ENCODE data around the gene GPR141.

Gene GPR141

DNA sequence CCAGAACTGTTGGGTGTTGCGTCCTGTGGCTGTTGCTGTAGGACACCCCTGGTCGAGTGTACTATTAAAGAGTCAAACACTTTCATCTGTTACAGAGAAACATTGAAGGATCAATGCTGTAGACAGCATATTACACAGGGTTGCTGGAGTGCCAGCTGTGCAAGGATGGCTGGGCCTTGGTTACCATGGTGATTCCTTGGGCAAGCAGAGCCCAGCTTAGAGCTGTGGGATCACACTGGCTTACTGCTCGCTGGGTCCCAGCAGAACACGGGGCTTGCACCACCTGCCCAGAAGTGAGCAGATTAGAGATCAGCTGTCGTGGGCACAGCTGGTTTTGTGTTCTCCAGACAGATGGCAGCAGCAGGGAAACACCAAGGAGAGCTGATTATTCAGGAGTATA, 76.0 kb downstream of the GPR141 start:
- no peak overlapping the region for H3K4me3 ChIP-seq (ENCODE audit: low read length)
- no peak for DNase-seq (ENCODE audit: low read depth)
- TF ChIP-seq, protein P1, sequence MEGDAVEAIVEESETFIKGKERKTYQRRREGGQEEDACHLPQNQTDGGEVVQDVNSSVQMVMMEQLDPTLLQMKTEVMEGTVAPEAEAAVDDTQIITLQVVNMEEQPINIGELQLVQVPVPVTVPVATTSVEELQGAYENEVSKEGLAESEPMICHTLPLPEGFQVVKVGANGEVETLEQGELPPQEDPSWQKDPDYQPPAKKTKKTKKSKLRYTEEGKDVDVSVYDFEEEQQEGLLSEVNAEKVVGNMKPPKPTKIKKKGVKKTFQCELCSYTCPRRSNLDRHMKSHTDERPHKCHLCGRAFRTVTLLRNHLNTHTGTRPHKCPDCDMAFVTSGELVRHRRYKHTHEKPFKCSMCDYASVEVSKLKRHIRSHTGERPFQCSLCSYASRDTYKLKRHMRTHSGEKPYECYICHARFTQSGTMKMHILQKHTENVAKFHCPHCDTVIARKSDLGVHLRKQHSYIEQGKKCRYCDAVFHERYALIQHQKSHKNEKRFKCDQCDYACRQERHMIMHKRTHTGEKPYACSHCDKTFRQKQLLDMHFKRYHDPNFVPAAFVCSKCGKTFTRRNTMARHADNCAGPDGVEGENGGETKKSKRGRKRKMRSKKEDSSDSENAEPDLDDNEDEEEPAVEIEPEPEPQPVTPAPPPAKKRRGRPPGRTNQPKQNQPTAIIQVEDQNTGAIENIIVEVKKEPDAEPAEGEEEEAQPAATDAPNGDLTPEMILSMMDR (IDR thresholded peaks at IDR 0.05; ENCODE audit: insufficient read depth, low read depth, low read length, missing control alignments), result no peak

DNA sequence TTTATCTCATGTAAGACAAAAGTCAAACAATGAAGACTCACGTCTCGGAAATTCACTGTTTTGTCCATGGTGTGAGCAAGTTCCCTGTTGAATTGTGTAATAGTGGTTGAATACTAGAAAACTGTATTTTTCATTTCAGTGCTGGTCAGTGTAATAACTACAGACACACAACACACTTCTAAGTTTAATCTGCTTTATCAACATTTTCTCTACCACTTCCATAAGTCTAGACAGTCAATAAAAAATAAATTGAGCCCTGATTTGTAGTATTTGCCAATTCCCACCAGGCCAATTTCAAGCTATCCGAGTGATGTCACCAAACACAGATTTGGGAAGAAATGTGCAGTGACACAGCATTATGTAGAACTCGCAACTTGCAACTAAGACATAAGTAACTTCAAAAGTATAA, 81.9 kb downstream of the GPR141 start:
- no peak for DNase-seq (ENCODE audit: low read depth)
- TF ChIP-seq, protein P1 (IDR thresholded peaks at IDR 0.05; ENCODE audit: insufficient read depth, low read depth, low read length, missing control alignments), result no peak
- no peak overlapping the region for H3K4me3 ChIP-seq (ENCODE audit: low read length)

DNA sequence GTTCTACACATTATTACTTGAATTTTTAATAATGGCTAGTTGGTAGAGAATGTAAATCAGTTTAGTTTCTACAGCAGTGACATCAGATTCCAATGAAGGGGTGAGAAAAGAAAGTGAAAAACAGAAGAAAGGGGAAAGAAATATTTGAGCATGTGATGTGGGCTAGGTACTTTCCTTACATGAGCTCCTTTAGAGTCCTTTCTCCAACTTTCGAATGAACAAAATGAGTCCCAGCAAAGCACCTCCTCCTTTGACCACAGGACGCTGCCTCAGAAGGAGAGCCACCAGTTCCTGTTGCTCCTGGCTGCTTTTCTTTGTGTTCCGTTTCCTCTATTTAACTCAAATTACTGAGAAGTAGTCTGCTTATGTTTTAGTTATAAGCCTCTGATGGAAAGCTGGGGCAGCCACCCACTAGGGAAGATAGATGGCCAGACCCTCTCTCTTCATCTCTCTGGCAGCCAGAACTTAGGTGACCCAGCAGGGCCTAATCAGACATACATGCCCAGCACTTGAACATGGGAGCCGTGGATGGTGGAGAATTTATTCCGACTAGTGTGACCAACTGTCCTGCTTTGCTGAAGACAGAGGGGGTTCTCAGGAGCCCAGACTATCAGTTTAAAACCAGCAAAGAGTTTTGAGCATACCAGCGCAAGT, 82.4 kb downstream of the GPR141 start:
- no peak overlapping the region for H3K4me3 ChIP-seq (ENCODE audit: low read length)
- TF ChIP-seq, protein P1 (IDR thresholded peaks at IDR 0.05; ENCODE audit: insufficient read depth, low read depth, low read length, missing control alignments), result no peak
- DNase-seq (ENCODE audit: low read depth), result no peak

DNA sequence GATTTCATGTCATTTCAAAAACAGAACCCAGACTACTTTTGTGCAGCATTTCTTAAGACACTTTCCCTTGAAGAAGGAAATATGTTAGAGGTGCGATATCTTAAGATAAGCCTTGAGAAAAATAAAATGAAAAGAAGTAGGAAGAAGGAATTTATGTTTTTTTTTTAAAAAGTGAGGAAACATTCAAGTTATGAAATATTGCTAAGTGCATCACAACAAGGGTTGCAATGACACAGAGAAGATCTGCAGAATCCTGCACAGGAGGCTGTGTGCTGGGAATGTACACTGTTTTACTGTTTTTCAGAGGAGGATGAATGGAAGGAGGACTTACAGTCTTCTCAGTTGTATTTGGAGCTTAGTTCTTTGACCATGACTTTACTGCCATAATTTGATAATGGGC, 85.0 kb downstream of the GPR141 start:
- DNase-seq (ENCODE audit: low read depth), result no peak
- TF ChIP-seq, protein P1 (IDR thresholded peaks at IDR 0.05; ENCODE audit: insufficient read depth, low read depth, low read length, missing control alignments), result no peak
- H3K4me3 ChIP-seq (ENCODE audit: low read length), result no peak overlapping the region

DNA sequence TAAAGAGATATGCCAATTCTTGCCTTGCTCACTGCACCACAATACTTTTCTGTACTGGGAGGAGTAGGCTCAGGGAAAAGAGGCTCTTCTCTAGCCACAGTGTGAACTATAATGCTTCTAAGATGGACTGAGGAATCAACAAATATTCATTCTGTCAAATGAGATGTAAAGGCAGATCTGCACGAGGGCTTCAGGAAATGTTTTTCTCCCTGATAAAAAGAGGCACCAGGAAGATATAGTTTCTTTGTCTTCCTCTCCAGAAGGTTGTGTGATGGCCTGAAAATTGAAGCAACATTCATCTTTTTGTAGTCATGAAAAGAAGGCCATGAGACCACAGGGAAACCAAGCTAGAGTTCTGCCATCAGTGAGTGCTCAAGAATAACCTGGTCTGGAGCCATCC, 85.7 kb downstream of the GPR141 start:
- no peak overlapping the region for H3K4me3 ChIP-seq (ENCODE audit: low read length)
- no peak for DNase-seq (ENCODE audit: low read depth)
- TF ChIP-seq, protein P1 (IDR thresholded peaks at IDR 0.05; ENCODE audit: insufficient read depth, low read depth, low read length, missing control alignments), result no peak

DNA sequence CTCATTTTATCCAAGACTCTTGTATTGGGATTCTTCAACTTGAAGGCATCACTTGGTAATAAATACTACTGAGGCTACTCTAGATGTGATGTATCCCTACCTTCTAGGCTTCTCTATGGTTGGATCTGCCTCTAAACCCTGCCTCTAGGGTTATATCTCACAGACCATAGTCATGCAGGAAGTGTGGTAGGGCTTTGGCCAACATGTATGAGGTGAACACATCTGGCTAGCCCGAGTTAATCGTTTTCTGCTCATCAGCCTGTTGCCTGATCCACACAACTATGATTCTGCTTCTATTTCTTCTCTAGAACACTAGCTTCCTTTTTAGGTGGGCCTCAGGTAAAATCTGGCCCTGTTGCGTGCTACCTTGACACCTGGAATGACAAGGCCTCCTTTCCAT, 86.2 kb downstream of the GPR141 start:
- no peak overlapping the region for H3K4me3 ChIP-seq (ENCODE audit: low read length)
- DNase-seq (ENCODE audit: low read depth), result no peak
- TF ChIP-seq, protein P1 (IDR thresholded peaks at IDR 0.05; ENCODE audit: insufficient read depth, low read depth, low read length, missing control alignments), result no peak

DNA sequence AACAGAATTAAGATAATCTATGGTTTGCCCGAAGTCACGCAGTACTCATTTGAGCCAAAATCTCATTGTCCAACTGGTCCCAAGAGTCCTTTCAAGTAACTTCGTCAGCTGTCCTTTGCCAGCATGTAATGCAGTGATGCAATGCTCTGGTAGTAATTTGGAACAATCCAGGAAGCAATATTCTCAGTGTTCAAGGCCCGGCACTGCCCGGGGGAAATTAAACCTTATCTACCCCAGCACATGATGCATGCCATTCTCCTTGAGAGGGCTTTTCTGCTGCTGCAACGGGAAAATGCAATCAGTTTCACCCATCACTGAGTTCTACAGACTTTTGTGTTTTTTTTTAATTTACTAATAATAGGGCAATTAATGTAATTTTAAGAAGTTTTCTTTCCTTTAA, 87.3 kb downstream of the GPR141 start:
- H3K4me3 ChIP-seq (ENCODE audit: low read length), result no peak overlapping the region
- no peak for DNase-seq (ENCODE audit: low read depth)

More for the DNA sequence above, 87.3 kb downstream of the GPR141 start:
- TF ChIP-seq, protein P1 (IDR thresholded peaks at IDR 0.05; ENCODE audit: insufficient read depth, low read depth, low read length, missing control alignments), result no peak
